SK-N-SH treated with all-trans-retinoic acid at 6 μM for 48 hours (cell line): ENCODE measurements around the gene CNTNAP2.

Source experiments
- ARNTL ChIP-seq: fragments of 450-650 bp; formaldehyde crosslinking; IDR thresholded peaks from 2 replicates; pipeline ENCODE4 v1.5.0; 2020; ENCODE audit warnings: low read depth, mild to moderate bottlenecking, moderate library complexity, borderline replicate concordance
- BACH2 ChIP-seq: fragments of 250-450 bp; sonication (Bioruptor Pico); IDR thresholded peaks from 2 replicates; pipeline ENCODE4 v1.9.0; 2021; ENCODE audit warnings: mild to moderate bottlenecking, borderline replicate concordance
- CSDC2 ChIP-seq: fragments of 250-450 bp; sonication (Bioruptor Pico); IDR thresholded peaks from 2 replicates; pipeline ENCODE4 v1.5.0; 2020; ENCODE audit warnings: mild to moderate bottlenecking, moderate library complexity
- GLIS3 ChIP-seq: fragments of 250-450 bp; sonication (Bioruptor Pico); IDR thresholded peaks from 2 replicates; pipeline ENCODE4 v1.5.0; 2020; ENCODE audit warnings: mild to moderate bottlenecking, moderate library complexity
- OSR1 ChIP-seq: fragments of 250-450 bp; sonication (Bioruptor Pico); IDR thresholded peaks from 2 replicates; pipeline ENCODE4 v1.8.0; 2022; ENCODE audit warnings: moderate library complexity, mild to moderate bottlenecking, inconsistent platforms
- RARB ChIP-seq: fragments of 250-450 bp; sonication (Bioruptor Pico); IDR thresholded peaks from 2 replicates; pipeline ENCODE4 v1.8.0; 2021; ENCODE audit warnings: mild to moderate bottlenecking, moderate library complexity
- SNAI2 ChIP-seq: fragments of 250-450 bp; sonication (Bioruptor Pico); IDR thresholded peaks from 2 replicates; pipeline ENCODE4 v1.5.0; 2020; ENCODE audit warnings: mild to moderate bottlenecking, moderate library complexity
- ZFP3 ChIP-seq: fragments of 250-450 bp; sonication (Bioruptor Pico); IDR thresholded peaks from 2 replicates; pipeline ENCODE4 v1.5.0; 2020; ENCODE audit warnings: mild to moderate bottlenecking, moderate library complexity
- ZFP30 ChIP-seq: fragments of 450-650 bp; formaldehyde crosslinking; IDR thresholded peaks from 2 replicates; pipeline ENCODE4 v1.5.0; 2022; ENCODE audit warnings: mild to moderate bottlenecking, moderate library complexity
- TF ChIP-seq, protein P1 (sequence below): fragments of 250-450 bp; sonication (Bioruptor Pico); IDR thresholded peaks from 2 replicates; pipeline ENCODE4 v1.5.0; 2020; ENCODE audit warnings: mild to moderate bottlenecking, moderate library complexity
- TF ChIP-seq, protein P2 (sequence below): fragments of 250-450 bp; sonication (Bioruptor Pico); IDR thresholded peaks from 2 replicates; pipeline ENCODE4 v1.5.1; 2020; ENCODE audit warnings: low read depth, mild to moderate bottlenecking, moderate library complexity
- TF ChIP-seq, protein P3 (sequence below): fragments of 250-450 bp; sonication (Bioruptor Pico); IDR thresholded peaks from 2 replicates; pipeline ENCODE4 v1.8.0; 2021; ENCODE audit warnings: low read depth, mild to moderate bottlenecking, moderate library complexity, borderline replicate concordance
- TF ChIP-seq, protein P4 (sequence below): fragments of 250-450 bp; sonication (Bioruptor Pico); IDR thresholded peaks from 2 replicates; pipeline ENCODE4 v1.8.0; 2020; ENCODE audit warnings: mild to moderate bottlenecking, moderate library complexity, borderline replicate concordance

DNA sequence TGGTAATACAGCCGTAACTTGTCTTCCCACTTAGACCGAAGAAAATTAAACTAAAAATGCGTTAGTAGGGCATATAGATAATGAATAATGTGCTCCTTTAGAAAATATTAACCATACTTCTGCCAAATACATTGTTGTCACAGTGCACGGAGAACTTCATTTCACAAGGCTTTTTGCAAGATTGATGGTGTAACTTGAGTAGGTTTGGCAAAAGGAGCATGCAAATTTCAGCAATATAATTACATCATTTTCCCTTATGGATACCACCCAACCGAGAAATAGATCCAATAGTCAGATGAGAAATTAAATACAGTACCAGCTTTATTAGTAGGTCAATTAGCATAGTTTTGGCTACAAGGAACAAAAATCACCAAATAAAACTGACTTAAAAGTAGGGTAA is 1681.4 kb downstream of the CNTNAP2 start:
- TF ChIP-seq ZFP3 (CRISPR knock-in tag) (no peak), RARB (CRISPR knock-in tag) (no peak), BACH2 (no peak), OSR1 (CRISPR knock-in tag) (no peak), ARNTL (no peak), GLIS3 (CRISPR knock-in tag) (no peak), ZFP30 (CRISPR knock-in tag) (no peak), CSDC2 (no peak), SNAI2 (CRISPR knock-in tag) (no peak)
- TF ChIP-seq, protein P1, sequence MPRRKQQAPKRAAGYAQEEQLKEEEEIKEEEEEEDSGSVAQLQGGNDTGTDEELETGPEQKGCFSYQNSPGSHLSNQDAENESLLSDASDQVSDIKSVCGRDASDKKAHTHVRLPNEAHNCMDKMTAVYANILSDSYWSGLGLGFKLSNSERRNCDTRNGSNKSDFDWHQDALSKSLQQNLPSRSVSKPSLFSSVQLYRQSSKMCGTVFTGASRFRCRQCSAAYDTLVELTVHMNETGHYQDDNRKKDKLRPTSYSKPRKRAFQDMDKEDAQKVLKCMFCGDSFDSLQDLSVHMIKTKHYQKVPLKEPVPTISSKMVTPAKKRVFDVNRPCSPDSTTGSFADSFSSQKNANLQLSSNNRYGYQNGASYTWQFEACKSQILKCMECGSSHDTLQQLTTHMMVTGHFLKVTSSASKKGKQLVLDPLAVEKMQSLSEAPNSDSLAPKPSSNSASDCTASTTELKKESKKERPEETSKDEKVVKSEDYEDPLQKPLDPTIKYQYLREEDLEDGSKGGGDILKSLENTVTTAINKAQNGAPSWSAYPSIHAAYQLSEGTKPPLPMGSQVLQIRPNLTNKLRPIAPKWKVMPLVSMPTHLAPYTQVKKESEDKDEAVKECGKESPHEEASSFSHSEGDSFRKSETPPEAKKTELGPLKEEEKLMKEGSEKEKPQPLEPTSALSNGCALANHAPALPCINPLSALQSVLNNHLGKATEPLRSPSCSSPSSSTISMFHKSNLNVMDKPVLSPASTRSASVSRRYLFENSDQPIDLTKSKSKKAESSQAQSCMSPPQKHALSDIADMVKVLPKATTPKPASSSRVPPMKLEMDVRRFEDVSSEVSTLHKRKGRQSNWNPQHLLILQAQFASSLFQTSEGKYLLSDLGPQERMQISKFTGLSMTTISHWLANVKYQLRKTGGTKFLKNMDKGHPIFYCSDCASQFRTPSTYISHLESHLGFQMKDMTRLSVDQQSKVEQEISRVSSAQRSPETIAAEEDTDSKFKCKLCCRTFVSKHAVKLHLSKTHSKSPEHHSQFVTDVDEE: no peak
- TF ChIP-seq, protein P2, sequence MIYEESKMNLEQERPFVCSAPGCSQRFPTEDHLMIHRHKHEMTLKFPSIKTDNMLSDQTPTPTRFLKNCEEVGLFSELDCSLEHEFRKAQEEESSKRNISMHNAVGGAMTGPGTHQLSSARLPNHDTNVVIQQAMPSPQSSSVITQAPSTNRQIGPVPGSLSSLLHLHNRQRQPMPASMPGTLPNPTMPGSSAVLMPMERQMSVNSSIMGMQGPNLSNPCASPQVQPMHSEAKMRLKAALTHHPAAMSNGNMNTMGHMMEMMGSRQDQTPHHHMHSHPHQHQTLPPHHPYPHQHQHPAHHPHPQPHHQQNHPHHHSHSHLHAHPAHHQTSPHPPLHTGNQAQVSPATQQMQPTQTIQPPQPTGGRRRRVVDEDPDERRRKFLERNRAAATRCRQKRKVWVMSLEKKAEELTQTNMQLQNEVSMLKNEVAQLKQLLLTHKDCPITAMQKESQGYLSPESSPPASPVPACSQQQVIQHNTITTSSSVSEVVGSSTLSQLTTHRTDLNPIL (CRISPR knock-in tag): no peak
- TF ChIP-seq, protein P3, sequence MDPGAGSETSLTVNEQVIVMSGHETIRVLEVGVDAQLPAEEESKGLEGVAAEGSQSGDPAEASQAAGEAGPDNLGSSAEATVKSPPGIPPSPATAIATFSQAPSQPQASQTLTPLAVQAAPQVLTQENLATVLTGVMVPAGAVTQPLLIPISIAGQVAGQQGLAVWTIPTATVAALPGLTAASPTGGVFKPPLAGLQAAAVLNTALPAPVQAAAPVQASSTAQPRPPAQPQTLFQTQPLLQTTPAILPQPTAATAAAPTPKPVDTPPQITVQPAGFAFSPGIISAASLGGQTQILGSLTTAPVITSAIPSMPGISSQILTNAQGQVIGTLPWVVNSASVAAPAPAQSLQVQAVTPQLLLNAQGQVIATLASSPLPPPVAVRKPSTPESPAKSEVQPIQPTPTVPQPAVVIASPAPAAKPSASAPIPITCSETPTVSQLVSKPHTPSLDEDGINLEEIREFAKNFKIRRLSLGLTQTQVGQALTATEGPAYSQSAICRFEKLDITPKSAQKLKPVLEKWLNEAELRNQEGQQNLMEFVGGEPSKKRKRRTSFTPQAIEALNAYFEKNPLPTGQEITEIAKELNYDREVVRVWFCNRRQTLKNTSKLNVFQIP: no peak
- TF ChIP-seq, protein P4, sequence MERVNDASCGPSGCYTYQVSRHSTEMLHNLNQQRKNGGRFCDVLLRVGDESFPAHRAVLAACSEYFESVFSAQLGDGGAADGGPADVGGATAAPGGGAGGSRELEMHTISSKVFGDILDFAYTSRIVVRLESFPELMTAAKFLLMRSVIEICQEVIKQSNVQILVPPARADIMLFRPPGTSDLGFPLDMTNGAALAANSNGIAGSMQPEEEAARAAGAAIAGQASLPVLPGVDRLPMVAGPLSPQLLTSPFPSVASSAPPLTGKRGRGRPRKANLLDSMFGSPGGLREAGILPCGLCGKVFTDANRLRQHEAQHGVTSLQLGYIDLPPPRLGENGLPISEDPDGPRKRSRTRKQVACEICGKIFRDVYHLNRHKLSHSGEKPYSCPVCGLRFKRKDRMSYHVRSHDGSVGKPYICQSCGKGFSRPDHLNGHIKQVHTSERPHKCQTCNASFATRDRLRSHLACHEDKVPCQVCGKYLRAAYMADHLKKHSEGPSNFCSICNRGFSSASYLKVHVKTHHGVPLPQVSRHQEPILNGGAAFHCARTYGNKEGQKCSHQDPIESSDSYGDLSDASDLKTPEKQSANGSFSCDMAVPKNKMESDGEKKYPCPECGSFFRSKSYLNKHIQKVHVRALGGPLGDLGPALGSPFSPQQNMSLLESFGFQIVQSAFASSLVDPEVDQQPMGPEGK (CRISPR knock-in tag): no peak
